K562 (cell line): ENCODE measurements around the gene VDAC2. TPM values are rescaled to one million over a fixed set of nuclear protein-coding genes. Genes with fewer than 3 reads are reported as not detected.

Experiments
- E2F8 ChIP-seq: fragments of 450-650 bp; IDR thresholded peaks from 2 replicates; pipeline ENCODE4 v1.7.1; 2018; ENCODE audit warnings: mild to moderate bottlenecking, low read depth; ENCODE audit not compliant: partially characterized antibody
- EP400 ChIP-seq: fragments of 450-650 bp; IDR thresholded peaks from 2 replicates; pipeline ENCODE4 v1.6.1; 2017; ENCODE audit warnings: antibody characterized with exemption, mild to moderate bottlenecking, moderate library complexity
- HDGF ChIP-seq: fragments of 450-650 bp; IDR thresholded peaks from 2 replicates; pipeline ENCODE4 v1.6.1; 2016
- KDM5B ChIP-seq: fragments of 200-600 bp; sonication (generic); IDR thresholded peaks from 2 replicates; pipeline ENCODE4 v1.6.1; 2012; ENCODE audit warnings: low read depth, mild to moderate bottlenecking, moderate library complexity, low read length, control low read depth, inconsistent platforms; ENCODE audit not compliant: insufficient replicate concordance
- L3MBTL2 ChIP-seq: fragments of 450-650 bp; IDR thresholded peaks from 2 replicates; pipeline ENCODE4 v1.6.1; 2016; ENCODE audit warnings: mild to moderate bottlenecking, moderate library complexity
- MTA3 ChIP-seq: fragments of 450-650 bp; formaldehyde crosslinking; IDR thresholded peaks from 2 replicates; pipeline ENCODE4 v1.6.1; 2017; ENCODE audit warnings: mild to moderate bottlenecking, borderline replicate concordance
- NCOA1 ChIP-seq: fragments of 450-650 bp; IDR thresholded peaks from 2 replicates; pipeline ENCODE4 v1.6.1; 2016; ENCODE audit warnings: low read depth
- SP1 ChIP-seq: sonication (generic); formaldehyde crosslinking; IDR thresholded peaks from 2 replicates; pipeline ENCODE4 v1.8.1; 2022; ENCODE audit warnings: mild to moderate bottlenecking, missing genetic modification reagents
- SRF ChIP-seq, 2 experiments: fragments of 250-450, 450-650 bp in 1 of 2; sonication (Bioruptor Pico) in 1 of 2; sonication (generic) in 1 of 2; formaldehyde crosslinking; IDR thresholded peaks; 2 replicates each; pipeline versions ENCODE4 v1.5.0 to v1.5.1; 2020 to 2022; ENCODE audit warnings: mild to moderate bottlenecking in 1 of 2, missing genetic modification reagents in 1 of 2
- YY1 ChIP-seq, 3 experiments: IDR thresholded peaks; 2 replicates each; pipeline ENCODE4 v1.6.1; 2011; ENCODE audit warnings: low read length in 2 of 3, mild to moderate bottlenecking in 2 of 3, moderate library complexity in 2 of 3, borderline replicate concordance in 1 of 3, control low read depth in 1 of 3, low read depth in 1 of 3; ENCODE audit not compliant: insufficient read depth in 3 of 3, insufficient replicate concordance in 2 of 3, control insufficient read depth in 1 of 3, insufficient read length in 1 of 3; ENCODE audit errors: extremely low read depth in 1 of 3
- ZBTB11 ChIP-seq, 3 experiments: fragments of 200-800 bp in 1 of 3; fragments of 250-450 bp in 1 of 3; fragments of 450-650 bp in 1 of 3; sonication (Bioruptor Pico) in 1 of 3; sonication (Bioruptor generic) in 1 of 3; formaldehyde crosslinking in 1 of 3; IDR thresholded peaks; 2 replicates each; pipeline versions ENCODE4 v1.6.1 to v1.8.0; 2016 to 2022; ENCODE audit warnings: mild to moderate bottlenecking in 2 of 3, missing genetic modification characterization in 2 of 3, missing compliant biosample characterization in 1 of 3, moderate library complexity in 1 of 3
- polyA plus RNA-seq, 8 experiments: library from polyadenylated mRNA; depleted of rRNA in 4 of 8; stranded (reverse) in 5 of 8; unstranded in 3 of 8; fragments of >200 nt; fragmentation: Nextera tagmentation in 2 of 8; fragmentation: Illumina TruSeq in 1 of 8; extraction: Ambion mirVana in 2 of 8; extraction: Trizol in 1 of 8; gene quantifications; 2 replicates each; pipeline versions ENCODE4 v1.2.1 to v1.2.3, GENCODE V29; 2011 to 2014; ENCODE audit warnings: inconsistent platforms in 1 of 8, missing spikeins in 1 of 8
- total RNA-seq, 7 experiments: library from RNA; depleted of rRNA in 6 of 7; stranded (reverse); fragments of >200 nt in 6 of 7; fragmentation: Illumina TruSeq in 2 of 7; extraction: Trizol in 2 of 7; gene quantifications; 2 replicates each; pipeline versions ENCODE4 v1.2.1 to v1.2.3, GENCODE V29; 2011 to 2021; ENCODE audit warnings: low replicate concordance in 1 of 7
- TF ChIP-seq, protein P1 (sequence below), 2 experiments: IDR thresholded peaks; 2 replicates each; pipeline ENCODE4 v1.6.1; 2011; ENCODE audit warnings: borderline replicate concordance in 1 of 2, control low read depth in 1 of 2, low read depth in 1 of 2, low read length in 1 of 2, mild to moderate bottlenecking in 1 of 2, mixed read lengths in 1 of 2, moderate library complexity in 1 of 2; ENCODE audit not compliant: insufficient read depth in 1 of 2, insufficient read length in 1 of 2, poor library complexity in 1 of 2, severe bottlenecking in 1 of 2; ENCODE audit errors: extremely low read depth in 1 of 2

The VDAC2 gene
- total and polyA plus RNA-seq, 9 of the 15 experiments (the other 6 are each of a cell fraction or from before 2014, with no cell fraction given) = 139 to 450 (median 250) TPM

DNA sequence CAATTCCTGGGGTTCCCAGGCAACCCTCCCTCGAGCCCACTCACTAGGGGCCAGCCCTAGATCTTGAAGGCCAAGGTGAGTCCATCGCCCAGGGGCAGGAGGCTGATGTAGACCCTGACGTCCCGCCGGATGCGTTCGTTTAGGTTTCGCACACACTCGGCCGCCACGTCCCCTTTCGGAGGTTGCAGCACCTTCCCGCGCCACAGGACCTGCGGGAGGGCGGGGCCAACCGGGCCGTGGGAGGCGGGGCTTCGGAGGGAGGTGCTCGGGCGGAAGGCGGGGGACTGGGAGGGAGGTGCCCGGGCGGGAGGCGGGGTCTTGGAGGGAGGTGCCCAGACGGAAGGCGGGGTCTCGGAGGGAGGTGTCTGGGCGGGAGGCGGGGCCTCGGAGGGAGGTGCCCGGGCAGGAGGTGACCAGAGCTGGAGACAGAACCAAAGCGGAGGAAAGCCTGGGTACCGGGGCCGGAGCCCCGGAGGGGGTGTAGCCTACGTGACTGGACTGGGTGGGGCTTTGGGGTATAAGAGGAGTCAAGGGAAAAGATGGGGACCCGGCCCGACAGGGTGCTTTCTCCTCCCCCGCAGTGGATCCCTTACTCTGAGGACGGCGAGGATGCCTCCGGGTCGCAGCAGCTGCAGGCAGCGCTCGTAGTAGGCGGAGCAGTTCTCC lies 23.6 kb downstream of the VDAC2 start (continued):
- TF ChIP-seq EP400 = peak; percentile 85
- peak; percentile 6; the same call in 1 of the 2 replicates for TF ChIP-seq NCOA1
- TF ChIP-seq HDGF = peak; percentile 79; the same call in 1 of the 2 replicates
- TF ChIP-seq SP1 (CRISPR knock-in tag) = peak; percentile 65; the same call in 1 of the 2 replicates
- peak; percentile 74 for TF ChIP-seq L3MBTL2
- TF ChIP-seq ZBTB11 (CRISPR knock-in tag; IDR thresholded peaks at IDR 0.05) = no peak
- TF ChIP-seq MTA3 = peak; percentile 58; the same call in 1 of the 2 replicates
- peak; percentile 27 for TF ChIP-seq KDM5B
- TF ChIP-seq E2F8 = peak; percentile 85
- TF ChIP-seq YY1 (IDR thresholded peaks at IDR 0.05; ENCODE audit: borderline replicate concordance in 1 of 3, control insufficient read depth in 1 of 3, extremely low read depth in 1 of 3, insufficient read depth in 3 of 3, insufficient read length in 1 of 3, insufficient replicate concordance in 2 of 3, low read depth in 1 of 3, low read length in 2 of 3) = peak in 2 of 3 experiments; percentile 40 to 53
- TF ChIP-seq SRF (CRISPR knock-in tag; IDR thresholded peaks at IDR 0.05) = peak in 1 of 2 experiments; percentile 39; a peak in 2 of 4 replicates
- TF ChIP-seq, protein P1, sequence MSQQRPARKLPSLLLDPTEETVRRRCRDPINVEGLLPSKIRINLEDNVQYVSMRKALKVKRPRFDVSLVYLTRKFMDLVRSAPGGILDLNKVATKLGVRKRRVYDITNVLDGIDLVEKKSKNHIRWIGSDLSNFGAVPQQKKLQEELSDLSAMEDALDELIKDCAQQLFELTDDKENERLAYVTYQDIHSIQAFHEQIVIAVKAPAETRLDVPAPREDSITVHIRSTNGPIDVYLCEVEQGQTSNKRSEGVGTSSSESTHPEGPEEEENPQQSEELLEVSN (IDR thresholded peaks at IDR 0.05; ENCODE audit: borderline replicate concordance in 1 of 2, extremely low read depth in 1 of 2, insufficient read depth in 1 of 2, insufficient read length in 1 of 2, low read depth in 1 of 2, low read length in 1 of 2, poor library complexity in 1 of 2, severe bottlenecking in 1 of 2) = peak; percentile 42 to 90
